Measurements from ENCODE around the gene LATS1.
"Not testable (repeated sequence)": the region's sequence is repeated elsewhere in the genome, so short reads cannot be mapped to it uniquely, and the experiment has no call there.

LATS1 gene

DNA sequence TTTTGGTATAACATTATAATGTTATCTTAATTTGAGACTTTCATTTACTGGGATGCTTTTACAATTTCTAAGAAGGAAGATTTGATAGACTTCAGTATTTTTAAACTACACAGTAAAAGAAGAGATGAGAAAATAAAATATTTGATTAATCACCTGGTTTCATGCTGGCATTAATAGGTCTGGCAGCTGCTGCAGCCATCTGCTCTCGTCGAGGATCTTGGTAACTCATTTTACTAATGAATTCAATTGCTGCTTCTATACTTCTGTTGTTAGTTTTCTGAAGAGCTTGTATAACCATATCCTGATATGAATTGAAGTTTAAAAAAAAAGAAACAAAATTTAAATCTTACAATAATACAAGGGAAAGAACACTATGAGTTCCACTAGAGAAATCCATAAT is 23.0 kb downstream of the LATS1 start:
- H3K36me3 ChIP-seq (ENCODE audit: control insufficient read depth, low read depth, low read length): peaks cover 31% of the 10 kb centered on the region
- no peaks in the 10 kb centered on the region for H3K4me1 ChIP-seq (ENCODE audit: control insufficient read depth, low read depth, low read length)
- H3K9ac ChIP-seq (ENCODE audit: low read length): no peak overlapping the region
- H3K27me3 ChIP-seq (ENCODE audit: control insufficient read depth, insufficient read depth, low read length): no peaks in the 10 kb centered on the region
- no peak overlapping the region for H3K27ac ChIP-seq (ENCODE audit: low read length)
- no peak overlapping the region for H3K4me3 ChIP-seq (ENCODE audit: low read length)
- H3K9me3 ChIP-seq (ENCODE audit: control insufficient read depth, low read depth, low read length): no peaks in the 10 kb centered on the region

DNA sequence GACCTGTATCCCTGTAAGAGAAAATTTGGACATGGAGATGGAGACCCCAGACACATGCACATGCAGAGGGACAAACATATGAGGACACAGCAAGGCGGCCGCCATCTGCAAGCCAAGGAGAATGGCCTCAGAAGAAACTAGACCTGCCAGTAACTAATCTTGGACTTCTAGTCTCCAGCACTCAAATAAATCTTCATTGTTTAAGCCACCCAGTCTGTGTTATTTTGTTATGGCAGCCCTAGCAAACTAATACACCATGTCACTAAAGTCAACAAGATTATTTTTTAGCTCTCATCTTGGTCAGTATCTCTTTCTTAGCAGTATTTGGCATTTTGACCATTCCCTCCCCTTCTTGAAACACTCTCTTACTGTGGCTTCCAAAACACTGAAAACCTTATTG is 26.7 kb downstream of the LATS1 start:
- Histone ChIP-seq H3K9me3 (ENCODE audit: control insufficient read depth, low read depth, low read length) (no peaks in the 10 kb centered on the region), H3K36me3 (ENCODE audit: control insufficient read depth, low read depth, low read length) (peaks cover 19% of the 10 kb centered on the region), H3K4me3 (ENCODE audit: low read length) (no peak overlapping the region)

DNA sequence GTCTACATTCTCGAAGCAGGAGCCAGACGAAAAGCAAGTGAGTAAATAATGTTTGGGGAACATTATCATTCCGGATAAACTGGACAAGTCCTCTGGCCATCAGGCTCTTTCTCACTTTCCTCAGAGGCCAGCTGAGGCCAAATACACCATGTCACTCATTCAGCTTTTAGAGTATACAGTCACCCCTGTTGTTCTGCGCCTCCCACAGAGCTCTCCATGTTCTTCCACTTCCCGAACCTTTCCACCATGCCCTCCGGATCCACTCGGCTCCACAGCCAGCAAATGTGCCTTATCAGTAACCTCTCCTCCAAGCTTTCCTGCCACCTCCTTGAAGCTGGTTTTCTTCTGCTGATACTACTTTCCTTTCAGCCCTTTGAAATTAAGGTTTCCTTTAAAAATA is 31.7 kb downstream of the LATS1 start:
- Histone ChIP-seq H3K4me3 (ENCODE audit: low read length) (no peak overlapping the region), H3K27ac (ENCODE audit: low read length) (no peak overlapping the region), H3K27me3 (ENCODE audit: control insufficient read depth, insufficient read depth, low read length) (no peaks in the 10 kb centered on the region), H3K36me3 (ENCODE audit: control insufficient read depth, low read depth, low read length) (peaks cover 19% of the 10 kb centered on the region), H3K9me3 (ENCODE audit: control insufficient read depth, low read depth, low read length) (no peaks in the 10 kb centered on the region), H3K4me1 (ENCODE audit: control insufficient read depth, low read depth, low read length) (no peaks in the 10 kb centered on the region), H3K9ac (ENCODE audit: low read length) (no peak overlapping the region)

More for the DNA sequence above, 26.7 kb downstream of the LATS1 start:
- H3K27me3 ChIP-seq (ENCODE audit: control insufficient read depth, insufficient read depth, low read length): no peaks in the 10 kb centered on the region
- no peak overlapping the region for H3K27ac ChIP-seq (ENCODE audit: low read length)
- H3K9ac ChIP-seq (ENCODE audit: low read length): no peak overlapping the region
- no peaks in the 10 kb centered on the region for H3K4me1 ChIP-seq (ENCODE audit: control insufficient read depth, low read depth, low read length)

DNA sequence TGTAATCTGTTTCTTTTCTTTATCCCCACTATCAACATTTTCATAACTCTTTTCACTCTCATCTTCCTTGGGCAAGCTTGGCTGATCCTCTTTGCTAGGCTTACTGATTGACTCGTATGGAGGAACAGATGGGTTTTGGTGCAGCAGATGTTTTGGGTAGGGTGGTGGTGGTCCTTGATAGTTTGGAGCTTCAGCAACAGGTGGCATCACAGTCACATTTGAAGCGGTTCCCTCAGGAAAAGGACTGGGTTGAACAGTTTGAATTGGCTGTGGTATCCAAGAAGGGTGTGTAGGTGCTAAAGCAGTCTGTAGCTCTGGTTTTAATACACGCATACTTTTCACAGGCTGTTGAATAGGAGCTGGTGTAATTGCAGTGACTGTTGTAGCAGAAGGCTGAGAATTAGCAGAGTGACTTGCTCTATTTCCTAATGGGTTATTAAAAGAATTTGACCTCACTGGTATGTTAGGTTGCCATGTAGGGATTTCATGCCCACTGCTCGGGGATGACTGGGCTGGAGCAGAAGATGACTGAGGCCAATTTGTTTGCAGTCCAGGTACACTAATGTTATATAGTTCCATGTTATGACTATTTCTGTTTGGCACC is 34.5 kb downstream of the LATS1 start:
- H3K27me3 ChIP-seq (ENCODE audit: control insufficient read depth, insufficient read depth, low read length): no peaks in the 10 kb centered on the region
- H3K27ac ChIP-seq (ENCODE audit: low read length): no peak overlapping the region
- no peak overlapping the region for H3K9ac ChIP-seq (ENCODE audit: low read length)
- H3K4me3 ChIP-seq (ENCODE audit: low read length): no peak overlapping the region
- peaks cover 24% of the 10 kb centered on the region for H3K36me3 ChIP-seq (ENCODE audit: control insufficient read depth, low read depth, low read length)
- H3K4me1 ChIP-seq (ENCODE audit: control insufficient read depth, low read depth, low read length): no peaks in the 10 kb centered on the region
- no peaks in the 10 kb centered on the region for H3K9me3 ChIP-seq (ENCODE audit: control insufficient read depth, low read depth, low read length)

GRCh38 chr6:149681845-149682244 is 36.1 kb downstream of the LATS1 start:
- H3K9ac ChIP-seq (ENCODE audit: low read length); H3K27ac ChIP-seq (ENCODE audit: low read length); H3K4me1 ChIP-seq (ENCODE audit: control insufficient read depth, low read depth, low read length); H3K4me3 ChIP-seq (ENCODE audit: low read length); H3K27me3 ChIP-seq (ENCODE audit: control insufficient read depth, insufficient read depth, low read length); H3K9me3 ChIP-seq (ENCODE audit: control insufficient read depth, low read depth, low read length): not testable (repeated sequence)
- peaks cover 31% of the 10 kb centered on the region for H3K36me3 ChIP-seq (ENCODE audit: control insufficient read depth, low read depth, low read length)

DNA sequence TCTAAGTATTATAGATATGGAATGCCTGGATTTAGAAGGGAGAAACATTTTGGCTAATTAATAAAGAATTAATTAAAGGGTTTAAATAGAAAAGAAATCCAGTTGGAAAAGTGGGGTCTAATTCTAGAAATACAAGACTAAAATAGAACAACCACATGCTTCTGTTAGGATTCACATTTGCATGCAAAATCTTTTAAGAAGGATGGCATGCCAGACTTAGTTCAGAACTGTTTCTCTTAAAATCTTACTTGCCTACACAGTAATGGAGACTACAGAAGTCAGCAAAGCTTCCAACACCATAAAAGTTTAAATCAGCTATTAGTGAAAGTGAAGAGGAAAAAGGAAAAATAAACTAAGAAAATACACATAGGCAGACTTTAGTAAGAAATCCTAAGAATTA is 36.7 kb downstream of the LATS1 start:
- H3K27ac ChIP-seq (ENCODE audit: low read length): no peak overlapping the region
- no peak overlapping the region for H3K4me3 ChIP-seq (ENCODE audit: low read length)
- H3K36me3 ChIP-seq (ENCODE audit: control insufficient read depth, low read depth, low read length): peaks cover 36% of the 10 kb centered on the region

DNA sequence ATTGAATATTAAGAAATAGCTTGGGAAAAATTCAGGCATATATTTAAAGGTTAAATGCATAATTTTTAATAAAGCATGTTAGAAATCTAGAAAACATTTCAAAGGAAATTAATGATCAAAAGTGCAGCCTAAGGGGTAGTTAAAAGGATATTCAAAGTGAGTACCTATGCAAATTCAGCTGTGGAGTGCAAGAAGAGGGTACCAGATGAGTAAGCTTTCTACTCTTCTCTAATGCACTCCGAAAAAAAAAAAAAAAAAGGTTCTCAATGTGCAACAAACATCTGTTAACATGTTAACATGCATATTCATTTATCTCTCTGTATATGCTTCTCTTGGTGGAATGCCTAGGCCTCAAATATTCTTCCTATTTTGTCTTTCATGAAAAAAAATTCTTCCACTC is 37.4 kb downstream of the LATS1 start:
- no peak overlapping the region for H3K9ac ChIP-seq (ENCODE audit: low read length)
- H3K27me3 ChIP-seq (ENCODE audit: control insufficient read depth, insufficient read depth, low read length): no peaks in the 10 kb centered on the region
- no peaks in the 10 kb centered on the region for H3K4me1 ChIP-seq (ENCODE audit: control insufficient read depth, low read depth, low read length)
- peaks cover 43% of the 10 kb centered on the region for H3K36me3 ChIP-seq (ENCODE audit: control insufficient read depth, low read depth, low read length)
- no peak overlapping the region for H3K27ac ChIP-seq (ENCODE audit: low read length)
- no peaks in the 10 kb centered on the region for H3K9me3 ChIP-seq (ENCODE audit: control insufficient read depth, low read depth, low read length)
- H3K4me3 ChIP-seq (ENCODE audit: low read length): no peak overlapping the region

More for the DNA sequence above, 36.7 kb downstream of the LATS1 start:
- Histone ChIP-seq H3K9me3 (ENCODE audit: control insufficient read depth, low read depth, low read length) (no peaks in the 10 kb centered on the region), H3K9ac (ENCODE audit: low read length) (no peak overlapping the region), H3K27me3 (ENCODE audit: control insufficient read depth, insufficient read depth, low read length) (no peaks in the 10 kb centered on the region), H3K4me1 (ENCODE audit: control insufficient read depth, low read depth, low read length) (no peaks in the 10 kb centered on the region)

GRCh38 chr6:149672265-149672664 is 45.6 kb downstream of the LATS1 start:
- H3K27ac ChIP-seq (ENCODE audit: low read length); H3K4me1 ChIP-seq (ENCODE audit: control insufficient read depth, low read depth, low read length); H3K9me3 ChIP-seq (ENCODE audit: control insufficient read depth, low read depth, low read length); H3K9ac ChIP-seq (ENCODE audit: low read length); H3K4me3 ChIP-seq (ENCODE audit: low read length); H3K27me3 ChIP-seq (ENCODE audit: control insufficient read depth, insufficient read depth, low read length): not testable (repeated sequence)
- peaks cover 57% of the 10 kb centered on the region for H3K36me3 ChIP-seq (ENCODE audit: control insufficient read depth, low read depth, low read length)

DNA sequence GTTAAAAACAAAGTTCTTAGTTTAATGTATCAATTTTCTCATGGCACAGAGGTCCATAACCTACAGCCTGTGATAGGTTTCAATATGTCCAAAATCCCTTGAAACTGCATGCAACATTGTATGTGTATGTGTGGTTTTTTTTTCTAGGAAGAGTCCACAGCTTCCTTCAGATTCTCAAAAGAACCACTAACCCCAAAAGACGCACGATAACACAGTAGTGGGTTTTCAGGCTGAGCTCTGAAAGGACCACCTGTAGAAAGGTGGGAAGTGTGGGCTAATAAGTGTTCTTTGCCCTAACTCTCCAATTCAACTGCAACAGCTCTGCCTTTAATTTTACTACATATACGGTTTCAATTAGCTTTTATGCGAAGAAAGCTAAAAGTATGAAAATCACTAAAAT is 57.9 kb downstream of the LATS1 start:
- peaks cover 26% of the 10 kb centered on the region for H3K36me3 ChIP-seq (ENCODE audit: control insufficient read depth, low read depth, low read length)

DNA sequence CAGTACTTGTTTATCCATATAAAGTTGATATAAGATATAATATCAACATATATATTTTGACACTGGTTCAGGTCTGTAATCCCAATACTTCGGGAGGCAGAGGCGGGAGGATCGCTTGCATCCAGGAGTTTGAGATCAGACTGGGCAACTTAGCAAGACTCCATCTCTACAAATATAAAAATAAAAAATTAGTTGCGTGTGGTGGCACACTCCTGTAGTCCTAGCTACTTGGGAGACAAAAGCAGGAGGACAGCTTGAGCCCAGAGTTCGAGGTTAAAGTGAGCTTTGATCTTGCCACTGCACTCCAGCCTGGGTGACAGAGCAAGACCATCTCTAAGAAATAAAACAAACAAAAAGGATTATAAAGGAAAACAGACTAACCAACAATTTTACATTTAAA is 60.5 kb downstream of the LATS1 start:
- H3K27me3 ChIP-seq (ENCODE audit: control insufficient read depth, insufficient read depth, low read length): no peaks in the 10 kb centered on the region
- peaks cover 12% of the 10 kb centered on the region for H3K36me3 ChIP-seq (ENCODE audit: control insufficient read depth, low read depth, low read length)
- no peak overlapping the region for H3K27ac ChIP-seq (ENCODE audit: low read length)
- H3K4me3 ChIP-seq (ENCODE audit: low read length): no peak overlapping the region
- no peaks in the 10 kb centered on the region for H3K4me1 ChIP-seq (ENCODE audit: control insufficient read depth, low read depth, low read length)
- no peaks in the 10 kb centered on the region for H3K9me3 ChIP-seq (ENCODE audit: control insufficient read depth, low read depth, low read length)
- no peak overlapping the region for H3K9ac ChIP-seq (ENCODE audit: low read length)

More for the DNA sequence above, 57.9 kb downstream of the LATS1 start:
- Histone ChIP-seq H3K27me3 (ENCODE audit: control insufficient read depth, insufficient read depth, low read length) (no peaks in the 10 kb centered on the region), H3K9ac (ENCODE audit: low read length) (no peak overlapping the region), H3K27ac (ENCODE audit: low read length) (no peak overlapping the region), H3K9me3 (ENCODE audit: control insufficient read depth, low read depth, low read length) (no peaks in the 10 kb centered on the region), H3K4me1 (ENCODE audit: control insufficient read depth, low read depth, low read length) (no peaks in the 10 kb centered on the region), H3K4me3 (ENCODE audit: low read length) (no peak overlapping the region)

GRCh38 chr6:149651056-149651455 is 66.8 kb downstream of the LATS1 start:
- Histone ChIP-seq H3K9ac (ENCODE audit: low read length) (no peak overlapping the region), H3K36me3 (ENCODE audit: control insufficient read depth, low read depth, low read length) (no peaks in the 10 kb centered on the region), H3K4me3 (ENCODE audit: low read length) (no peak overlapping the region), H3K27me3 (ENCODE audit: control insufficient read depth, insufficient read depth, low read length) (peaks cover 13% of the 10 kb centered on the region), H3K27ac (ENCODE audit: low read length) (no peak overlapping the region), H3K9me3 (ENCODE audit: control insufficient read depth, low read depth, low read length) (no peaks in the 10 kb centered on the region), H3K4me1 (ENCODE audit: control insufficient read depth, low read depth, low read length) (peaks cover 6% of the 10 kb centered on the region)
